K562 (cell line): Measurements from ENCODE around the gene PIMREG. TPM values are rescaled to one million over a fixed set of nuclear protein-coding genes. Genes with fewer than 3 reads are reported as not detected.

Experiments
- ATAC-seq: fragments of 200-7000 bp; cut with Tn5 transposase; 3 replicates; pipeline ENCODE4 v1.9.1; 2020; ENCODE audit warnings: moderate library complexity
- BruUV-seq: library from RNA; stranded (reverse); fragments of 400-500 nt; replicated peaks from 2 replicates; lab custom pipeline; 2021; lab: Mats Ljungman, UMichigan
- CTCF ChIA-PET: fragments of 300-600 bp; formaldehyde crosslinking; extraction: SDS; loops from one replicate; lab custom pipeline; 2021; ENCODE audit warnings: low intra/inter-chr PET ratio; lab: Yijun Ruan, JAX
- POLR2A ChIA-PET: fragments of 300-600, 350-650 bp; sonication (Branson Sonifier 250); formaldehyde crosslinking; extraction: SDS; loops from one replicate; lab custom pipeline; 2021; ENCODE audit warnings: antibody characterized with exemption, inconsistent platforms; lab: Yijun Ruan, JAX
- DNase-seq, 4 experiments: peaks; one replicate each; pipeline versions ENCODE4 v3.0.0 to v3.0.0-alpha.2; 2011 to 2018; ENCODE audit warnings: low spot score in 3 of 4, mixed read lengths in 3 of 4; ENCODE audit errors: extremely low read depth in 1 of 4
- FAIRE-seq: peaks from 2 replicates; lab custom pipeline; 2011; peaks lifted over from hg19 to GRCh38; lab: Jason Lieb, UNC
- H2AFZ ChIP-seq: 2 replicates; pipeline ENCODE4 v1.6.0; 2011; ENCODE audit warnings: low read depth, low read length, control low read depth, inconsistent platforms
- H3K27ac ChIP-seq: fragments of 200-600 bp; 3 replicates; pipeline ENCODE4 v1.8.0; 2011; ENCODE audit warnings: low read depth, mild to moderate bottlenecking, control low read depth, inconsistent platforms, low read length, moderate library complexity, mixed read lengths; ENCODE audit errors: extremely low read depth
- H3K27me3 ChIP-seq, 2 experiments: fragments of 300-600 bp in 1 of 2; 2 replicates in 1 of 2; 3 replicates in 1 of 2; pipeline versions ENCODE4 v1.6.0 to v1.8.0; 2011; ENCODE audit warnings: inconsistent platforms in 2 of 2, low read length in 2 of 2, mild to moderate bottlenecking in 1 of 2, mixed read lengths in 1 of 2, moderate library complexity in 1 of 2; ENCODE audit not compliant: control insufficient read depth in 2 of 2, insufficient read depth in 2 of 2
- H3K36me3 ChIP-seq: fragments of 300-600 bp; 3 replicates; pipeline ENCODE4 v1.8.0; 2011; ENCODE audit warnings: mild to moderate bottlenecking, low read length, inconsistent platforms; ENCODE audit not compliant: control insufficient read depth, insufficient read depth
- H3K4me1 ChIP-seq, 2 experiments: fragments of 200-600 bp in 1 of 2; replicated peaks in 1 of 2; 2 replicates in 1 of 2; 3 replicates in 1 of 2; pipeline versions ENCODE4 v1.5.1 to v1.8.0; 2011; ENCODE audit warnings: inconsistent platforms in 2 of 2, low read length in 2 of 2, mild to moderate bottlenecking in 1 of 2, mixed read lengths in 1 of 2, moderate library complexity in 1 of 2; ENCODE audit not compliant: control insufficient read depth in 2 of 2, insufficient read depth in 2 of 2
- H3K4me2 ChIP-seq: 2 replicates; pipeline ENCODE4 v1.6.1; 2011; ENCODE audit warnings: low read length, control low read depth, inconsistent platforms, mixed read lengths; ENCODE audit not compliant: insufficient read depth
- H3K4me3 ChIP-seq: fragments of 200-600 bp; sonication (generic), shearing (Covaris generic); 2 replicates; pipeline ENCODE4 v1.5.1; 2016; ENCODE audit warnings: control low read depth, inconsistent platforms
- H3K79me2 ChIP-seq: fragments of 200-600 bp; 3 replicates; pipeline ENCODE4 v1.8.0; 2011; ENCODE audit warnings: low read length, inconsistent platforms; ENCODE audit not compliant: control insufficient read depth, insufficient read depth
- H3K9ac ChIP-seq, 2 experiments: 2 replicates each; pipeline versions ENCODE4 v1.6.0 to v1.6.1; 2011; ENCODE audit warnings: low read depth in 2 of 2, low read length in 2 of 2, control low read depth in 1 of 2, inconsistent platforms in 1 of 2, mild to moderate bottlenecking in 1 of 2, mixed read lengths in 1 of 2; ENCODE audit not compliant: insufficient read depth in 1 of 2
- H3K9me1 ChIP-seq: one replicate; pipeline ENCODE4 v1.6.0; 2011; ENCODE audit warnings: inconsistent platforms, mild to moderate bottlenecking, low read length, moderate library complexity; ENCODE audit not compliant: control insufficient read depth, insufficient read depth
- H3K9me3 ChIP-seq: replicated peaks from 2 replicates; pipeline ENCODE4 v1.5.1; 2011; ENCODE audit warnings: low read depth, low read length, inconsistent platforms; ENCODE audit not compliant: control insufficient read depth, insufficient read depth
- H4K20me1 ChIP-seq: replicated peaks from 2 replicates; pipeline ENCODE4 v1.6.1; 2011; ENCODE audit warnings: low read length, inconsistent platforms, mixed read lengths; ENCODE audit not compliant: control insufficient read depth, insufficient read depth
- CUX1 ChIP-seq: fragments of 200-800 bp; sonication (Bioruptor generic); IDR thresholded peaks from 2 replicates; pipeline ENCODE4 v1.6.1; 2016; ENCODE audit warnings: missing genetic modification characterization, missing compliant biosample characterization
- ZBTB40 ChIP-seq, 2 experiments: fragments of 450-650 bp in 1 of 2; sonication (generic) in 1 of 2; formaldehyde crosslinking in 1 of 2; IDR thresholded peaks; 2 replicates each; pipeline versions ENCODE4 v1.7.1 to v1.9.0; 2016 to 2022; ENCODE audit warnings: inconsistent platforms in 1 of 2, mild to moderate bottlenecking in 1 of 2, missing genetic modification reagents in 1 of 2
- WGBS: fragments of 100-300 bp; shearing (Covaris generic); methylation state at CpG from one replicate; pipeline ENCODE4 v1.1.6; 2016; ENCODE audit warnings: low coverage, mixed read lengths; ENCODE audit not compliant: insufficient coverage; ENCODE audit errors: missing lambda C conversion rate; 5-methylcytosine and 5-hydroxymethylcytosine counted together
- in situ Hi-C: fragments of 300-500 bp; cut with MboI; formaldehyde crosslinking; loops from 4 replicates; pipeline ENCODE4 v1.15.0; 2018; ENCODE audit warnings: inconsistent platforms, mixed read lengths
- intact Hi-C: fragments of 100-400 bp; cut with micrococcal nuclease; formaldehyde crosslinking; loops from 2 replicates; pipeline ENCODE4 v1.14.2; 2022
- polyA plus RNA-seq, 8 experiments: library from polyadenylated mRNA; depleted of rRNA in 4 of 8; stranded (reverse) in 5 of 8; unstranded in 3 of 8; fragments of >200 nt; fragmentation: Nextera tagmentation in 2 of 8; fragmentation: Illumina TruSeq in 1 of 8; extraction: Ambion mirVana in 2 of 8; extraction: Trizol in 1 of 8; gene quantifications; 2 replicates each; pipeline versions ENCODE4 v1.2.1 to v1.2.3, GENCODE V29; 2011 to 2014; ENCODE audit warnings: inconsistent platforms in 1 of 8, missing spikeins in 1 of 8
- total RNA-seq, 7 experiments: library from RNA; depleted of rRNA in 6 of 7; stranded (reverse); fragments of >200 nt in 6 of 7; fragmentation: Illumina TruSeq in 2 of 7; extraction: Trizol in 2 of 7; gene quantifications; 2 replicates each; pipeline versions ENCODE4 v1.2.1 to v1.2.3, GENCODE V29; 2011 to 2021; ENCODE audit warnings: low replicate concordance in 1 of 7

PIMREG gene
- total and polyA plus RNA-seq, 9 of the 15 experiments (the other 6 are each of a cell fraction or from before 2014, with no cell fraction given): 1.1 to 16.7 (median 9.4) TPM

- POLR2A ChIA-PET: interaction anchor here (0.6 kb wide), 1 partner anchor 520 kb away, joined by 4 read pairs; no protein-coding TSS in a partner anchor
- no TSS peak for BruUV-seq
- Histone ChIP-seq H3K9me3 (no peaks in the 10 kb centered on the region), H2AFZ (no peak overlapping the region), H3K36me3 (no peaks in the 10 kb centered on the region), H3K79me2 (no peaks in the 10 kb centered on the region), H3K27me3 (peaks cover 8 to 43% of the 10 kb centered on the region in 2 experiments; a peak in 3 of 5 replicates), H3K9me1 (no peaks in the 10 kb centered on the region), H3K4me1 (no peaks in the 10 kb centered on the region)
- intact Hi-C loops (no loop called here), in situ Hi-C loops (no loop called here)
- DNase-seq: no peak
- ATAC-seq: no peak
- no peak for TF ChIP-seq CUX1 (CRISPR knock-in tag)
- peak; percentile 91 for TF ChIP-seq ZBTB40 (IDR thresholded peaks at IDR 0.05)
- TF ChIP-seq ZBTB40 (CRISPR knock-in tag; IDR thresholded peaks at IDR 0.05): peak; percentile 82
- TF ChIP-seq, all 486 proteins: peak for 1
- WGBS: 3% methylated on average over 3 of the region's 5 CpGs
- Histone ChIP-seq H3K9ac (no peak overlapping the region), H4K20me1 (no peaks in the 10 kb centered on the region), H3K4me3 (no peak overlapping the region), H3K4me2 (no peak overlapping the region), H3K27ac (no peak overlapping the region)
- CTCF ChIA-PET: no interaction called here
- no peak for FAIRE-seq
These were observed 41.6 kb downstream of the PIMREG start for GRCh38 chr17:6485646-6486412.
